ENCODE data around the gene IL23A.
"Not testable (repeated sequence)": the region's sequence is repeated elsewhere in the genome, so short reads cannot be mapped to it uniquely, and the experiment has no call there.

- TF ChIP-seq CTCF, POLR2A (IDR thresholded peaks at IDR 0.05): not testable (repeated sequence)
Observed at GRCh38 chr12:56335527-56335926, 3.2 kb upstream of the IL23A start.

Measured in body of pancreas (tissue), 4 donors.